C4-2B (cell line): ENCODE measurements around the gene PAOX.

Experiments
- CTCF ChIP-seq: fragments of 450-650 bp; conservative IDR thresholded peaks from 2 replicates; pipeline ENCODE4 v1.5.1; 2017; ENCODE audit warnings: mild to moderate bottlenecking
- ZFX ChIP-seq: fragments of 450-650 bp; IDR thresholded peaks from 2 replicates; pipeline ENCODE4 v1.6.1; 2017

- TF ChIP-seq ZFX: no peak
- no peak for TF ChIP-seq CTCF
Observed at GRCh38 chr10:133346413-133346812, 32.6 kb upstream of the PAOX start.
